ENCODE measurements around the gene LANCL2. TPM values are rescaled to one million over a fixed set of nuclear protein-coding genes. Genes with fewer than 3 reads are reported as not detected.

The LANCL2 gene
- total and polyA plus RNA-seq, 2 of the 4 experiments (the other 2 are of a cell fraction), result 11.7 to 17.9 TPM

DNA sequence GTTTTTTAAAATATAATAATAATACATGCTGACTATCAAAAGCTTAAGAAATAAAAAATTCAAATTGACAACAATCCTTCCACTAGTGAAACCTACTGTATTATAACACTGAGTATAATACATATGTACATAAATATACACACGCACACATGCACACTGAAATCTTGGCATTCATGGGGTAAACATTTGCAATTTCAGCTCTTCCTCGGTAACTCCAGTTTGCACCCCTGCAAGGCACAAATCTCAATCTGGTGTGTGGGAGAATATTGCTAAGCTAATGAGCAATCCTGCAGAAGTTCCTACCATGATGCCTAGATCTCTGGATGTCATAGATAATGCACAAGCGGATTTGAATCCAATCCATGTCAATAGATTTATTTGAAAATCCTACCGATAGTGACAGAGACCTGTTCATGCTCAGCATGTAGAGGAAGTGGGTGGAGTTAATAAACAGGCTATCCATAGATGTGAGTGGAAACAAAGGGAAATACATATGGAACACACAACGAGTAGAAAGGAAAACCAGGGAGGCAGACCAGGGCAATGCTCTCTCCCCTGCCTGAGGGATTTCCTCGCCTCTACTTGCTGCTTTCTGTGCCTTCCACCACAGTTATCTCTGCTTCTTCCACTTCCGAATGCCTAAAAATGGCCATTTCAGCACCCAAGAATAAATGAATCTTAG, 38.1 kb upstream of the LANCL2 start:
- peaks cover 3% of the 10 kb centered on the region; the same call in 1 of the 2 replicates for H3K9me1 ChIP-seq (ENCODE audit: insufficient read depth, low read length)
- WGBS, 2 experiments (ENCODE audit: extremely low coverage in 2 of 2, insufficient read length in 1 of 2), result 66% methylated on average over 3 of the region's 7 CpGs; no CpG with 5 or more reads in 1 of the 2 experiments
- ChIA-PET POLR2A (ENCODE audit: unreplicated experiment) (no interaction called here), CTCF (no interaction called here)
- ATAC-seq (ENCODE audit: low read depth) (no peak), DNase-seq (no peak)
- no peak overlapping the region for H2AK5ac ChIP-seq (ENCODE audit: low read depth, low read length)
- no peaks in the 10 kb centered on the region for H4K20me1 ChIP-seq (ENCODE audit: insufficient read depth, low read length)
- H2AFZ ChIP-seq (replicated peaks; ENCODE audit: low read length, poor library complexity), result no peak overlapping the region
- TF ChIP-seq, protein P1, sequence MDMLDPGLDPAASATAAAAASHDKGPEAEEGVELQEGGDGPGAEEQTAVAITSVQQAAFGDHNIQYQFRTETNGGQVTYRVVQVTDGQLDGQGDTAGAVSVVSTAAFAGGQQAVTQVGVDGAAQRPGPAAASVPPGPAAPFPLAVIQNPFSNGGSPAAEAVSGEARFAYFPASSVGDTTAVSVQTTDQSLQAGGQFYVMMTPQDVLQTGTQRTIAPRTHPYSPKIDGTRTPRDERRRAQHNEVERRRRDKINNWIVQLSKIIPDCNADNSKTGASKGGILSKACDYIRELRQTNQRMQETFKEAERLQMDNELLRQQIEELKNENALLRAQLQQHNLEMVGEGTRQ (IDR thresholded peaks at IDR 0.05; ENCODE audit: low read depth, low read length), result no peak
- in situ Hi-C loops (cut with MboI; ENCODE audit: low sequenced_read_pairs) (no loop called here), dilution Hi-C loops (cut with HindIII; ENCODE audit: low sequenced_read_pairs, unreplicated experiment) (no loop called here), intact Hi-C loops (cut with micrococcal nuclease) (no loop called here)
- no peak overlapping the region for H3K4me3 ChIP-seq (ENCODE audit: insufficient read depth, low read depth, low read length)
- no peak overlapping the region for H2AK9ac ChIP-seq (replicated peaks; ENCODE audit: low read depth, low read length, poor library complexity)
- no peak overlapping the region for H3K14ac ChIP-seq (replicated peaks; ENCODE audit: low read depth, low read length)
- no TSS peak for BruUV-seq (replicated peaks)
- no peak overlapping the region for H2BK120ac ChIP-seq (ENCODE audit: low read depth, low read length)
- no peak overlapping the region for H3K27ac ChIP-seq (ENCODE audit: insufficient read depth, low read length)
- no peak overlapping the region for H2BK5ac ChIP-seq (ENCODE audit: low read depth, low read length, poor library complexity, severe bottlenecking)
- H3K4me1 ChIP-seq (ENCODE audit: control insufficient read depth, insufficient read depth, low read length), result peaks cover 2% of the 10 kb centered on the region
- H3K56ac ChIP-seq (ENCODE audit: extremely low read depth, insufficient read depth, low read length), result no peak overlapping the region
- no peak overlapping the region for H3K4ac ChIP-seq (ENCODE audit: low read depth, low read length)
- no peak overlapping the region for H3K4me2 ChIP-seq (ENCODE audit: low read depth, low read length)
- H3K9ac ChIP-seq (ENCODE audit: low read depth, low read length), result no peak overlapping the region
- H3K18ac ChIP-seq (ENCODE audit: low read depth, low read length), result no peak overlapping the region
- no peak overlapping the region for H4K8ac ChIP-seq (ENCODE audit: low read depth in 2 of 2, low read length in 2 of 2)
- H3K79me1 ChIP-seq (ENCODE audit: low read depth in 1 of 2, low read length in 2 of 2), result no peaks in the 10 kb centered on the region
- H4K91ac ChIP-seq (ENCODE audit: insufficient read depth, low read depth, low read length), result no peak overlapping the region
- H2BK15ac ChIP-seq (ENCODE audit: low read depth, low read length), result no peak overlapping the region
- no peaks in the 10 kb centered on the region for H3K36me3 ChIP-seq (ENCODE audit: control insufficient read depth, insufficient read depth, low read length)
- H3K27me3 ChIP-seq (ENCODE audit: control insufficient read depth, insufficient read depth, low read length), result peaks cover 11% of the 10 kb centered on the region; the same call in 1 of the 2 replicates
- H3K23ac ChIP-seq (ENCODE audit: low read depth, low read length), result no peak overlapping the region
- H2BK20ac ChIP-seq (ENCODE audit: low read depth, low read length), result no peak overlapping the region
- H3K9me3 ChIP-seq (ENCODE audit: control insufficient read depth, insufficient read depth, low read length), result no peaks in the 10 kb centered on the region
- no peak overlapping the region for H4K5ac ChIP-seq (ENCODE audit: low read depth, low read length)

Measured in IMR-90 (cell line).